MM.1S (cell line): ENCODE measurements around the gene B4GALT6.

Experiments used
- CTCF ChIP-seq: fragments of 300-600 bp; sonication (generic); IDR thresholded peaks from 2 replicates; pipeline ENCODE4 v1.5.1; 2016; ENCODE audit warnings: antibody characterized with exemption, low read length, mixed read lengths
- EZH2 ChIP-seq: fragments of 300-600 bp; sonication (generic); optimal IDR thresholded peaks from 2 replicates; pipeline ENCODE3; 2017; ENCODE audit warnings: low read depth, mild to moderate bottlenecking, antibody characterized with exemption, low read length, mixed read lengths

GRCh38 chr18:31683968-31684278 is 458 bp downstream of the B4GALT6 start:
- TF ChIP-seq CTCF (no peak), EZH2 (no peak)
